GM21447 (cell line): ENCODE results near the gene PLB1.
"Not testable (repeated sequence)": the region's sequence is repeated elsewhere in the genome, so short reads cannot be mapped to it uniquely, and the experiment has no call there.

Experiments
- ATAC-seq: cut with Tn5 transposase; IDR thresholded peaks from one replicate; pipeline ENCODE4 v1.9.1; 2021; ENCODE audit not compliant: unreplicated experiment

Gene PLB1

DNA sequence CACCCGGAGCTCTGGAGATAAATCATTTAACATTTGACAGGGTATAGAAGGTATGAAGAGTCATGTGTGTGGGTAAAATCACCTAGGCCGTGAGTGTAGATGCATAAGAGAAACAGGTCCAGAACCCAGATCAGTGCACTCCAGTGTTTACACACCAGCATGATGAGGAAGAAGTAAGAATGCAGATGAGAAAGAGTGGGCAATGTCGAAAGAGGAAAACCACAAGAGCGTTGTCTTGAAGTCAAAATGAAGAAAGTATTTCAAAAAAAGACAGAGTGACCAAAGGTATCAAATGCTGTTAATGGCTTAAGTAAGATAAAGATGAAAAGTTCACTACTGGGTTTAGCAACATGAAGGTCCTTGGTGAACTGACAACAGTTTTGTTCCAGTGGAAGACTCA lies 32.0 kb upstream of the PLB1 start:
- ATAC-seq, result no peak

DNA sequence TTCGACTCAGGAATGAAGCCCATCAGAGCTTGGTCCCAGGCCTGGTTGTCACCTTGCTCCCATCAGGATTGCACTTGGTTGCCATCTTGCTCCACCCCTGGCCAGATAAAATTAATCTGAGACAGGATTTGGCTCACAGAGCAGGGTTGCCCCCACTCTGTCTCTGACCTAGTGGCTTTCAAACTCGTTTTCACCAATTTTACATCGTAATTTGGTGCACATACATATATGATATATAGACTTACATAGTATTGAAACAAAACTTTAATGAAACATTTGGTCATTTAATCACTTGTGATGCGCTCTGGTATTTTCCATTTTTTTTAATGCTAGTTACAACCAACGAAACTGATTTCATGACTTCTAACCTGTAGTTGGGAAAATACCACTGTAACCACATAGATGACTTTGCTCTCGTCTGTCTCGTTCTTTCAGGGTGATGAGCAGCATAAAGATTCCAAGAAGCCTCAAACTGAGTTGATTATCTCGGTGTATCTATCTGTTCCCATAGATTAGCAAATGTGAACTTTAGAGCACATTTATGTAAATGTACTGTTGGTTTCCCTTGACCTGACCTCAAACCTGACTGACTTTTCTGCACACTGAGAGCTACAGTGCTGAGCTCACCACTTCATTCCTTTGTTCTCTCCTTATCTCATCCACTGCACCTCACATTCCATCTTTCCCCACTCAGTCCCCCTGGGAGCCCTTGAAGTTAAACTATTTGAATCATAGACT lies 30.5 kb upstream of the PLB1 start:
- no peak for ATAC-seq

DNA sequence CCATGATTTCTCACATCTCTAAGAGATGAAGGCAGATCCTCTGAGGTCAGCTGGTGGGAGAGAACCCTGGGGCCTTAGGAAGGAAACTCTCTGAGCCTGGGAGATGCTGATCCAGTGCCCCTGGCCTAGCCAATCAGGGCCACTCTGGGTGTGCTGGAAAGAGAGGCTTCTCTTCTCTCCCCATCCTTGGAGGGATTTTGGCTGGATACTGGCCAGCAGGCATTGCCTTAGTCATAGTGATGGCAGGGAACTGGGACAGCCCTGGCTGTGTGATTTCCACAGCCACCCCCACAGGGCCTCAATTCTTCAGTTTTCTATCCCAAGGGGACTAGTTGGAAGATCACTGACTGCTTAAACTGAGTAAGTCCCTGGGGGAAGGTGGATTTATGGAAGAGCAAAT lies 26.6 kb upstream of the PLB1 start:
- no peak for ATAC-seq

DNA sequence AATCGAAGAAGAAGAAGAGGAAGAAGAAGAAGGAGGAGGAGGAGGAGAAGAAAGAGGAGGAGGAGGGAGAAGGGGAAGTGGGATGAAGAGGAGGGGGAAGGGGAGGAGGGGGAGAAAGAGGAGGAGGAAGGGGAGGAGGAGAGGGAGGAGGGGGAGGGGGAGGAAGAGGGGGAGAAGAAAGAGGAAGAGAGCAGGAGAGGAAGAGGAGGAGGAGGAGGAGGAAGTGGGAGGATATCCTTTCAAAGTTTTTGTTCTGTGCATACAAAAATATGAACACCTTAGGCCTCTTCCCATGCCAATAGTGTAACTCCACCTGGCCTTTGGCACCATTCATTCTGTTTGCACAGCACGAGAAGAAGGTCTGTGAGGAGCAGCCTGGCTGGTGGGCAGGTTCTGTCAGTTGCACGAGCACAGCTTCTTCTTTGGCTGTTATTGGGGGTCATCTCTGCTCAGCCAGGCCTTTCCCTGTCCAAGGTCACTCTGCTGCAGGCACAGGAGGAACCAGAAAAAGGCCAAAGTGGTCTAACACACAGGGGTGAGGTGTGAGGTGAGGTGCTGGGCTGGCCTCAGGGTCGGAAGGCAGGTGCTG lies 25.8 kb upstream of the PLB1 start:
- no peak for ATAC-seq

DNA sequence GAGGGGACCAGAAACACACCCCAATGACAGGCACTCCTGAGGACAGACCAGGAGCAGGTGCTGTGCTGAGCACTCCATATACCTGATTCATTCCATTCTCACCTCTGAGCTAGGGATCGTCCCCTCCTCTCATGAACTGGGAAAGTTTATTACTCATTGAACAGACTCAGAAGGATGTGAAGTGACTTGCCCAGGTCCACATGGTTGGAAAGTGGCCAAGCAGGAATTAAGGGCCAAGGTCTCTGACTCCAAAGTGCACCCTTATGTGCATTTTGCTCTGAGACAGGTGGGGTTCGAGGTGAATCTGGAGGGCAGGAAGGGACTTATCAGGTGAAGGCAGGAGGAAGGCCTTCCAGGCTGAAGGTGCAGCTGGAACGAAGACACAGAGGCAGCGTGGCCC lies 25.1 kb upstream of the PLB1 start:
- ATAC-seq, result no peak

DNA sequence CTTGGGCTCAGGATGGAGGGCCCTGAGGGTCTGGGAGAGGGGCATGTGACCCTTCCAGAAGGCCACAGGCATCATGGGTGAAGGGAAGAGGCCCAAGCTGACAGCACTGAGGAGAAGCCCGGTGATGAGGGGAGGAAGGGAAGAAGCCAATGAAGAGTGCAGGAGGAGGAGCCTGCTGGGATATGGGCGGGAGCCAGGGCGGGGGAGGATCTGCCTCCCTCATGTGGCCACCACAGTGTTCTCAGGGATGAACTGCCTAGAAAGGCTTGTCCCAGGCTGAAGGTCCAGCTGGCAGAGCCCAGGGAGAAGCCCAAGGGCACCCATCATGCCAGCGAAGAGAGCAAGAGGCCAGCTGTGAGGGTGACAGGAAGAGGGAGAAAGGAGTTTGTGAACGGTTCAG lies 24.6 kb upstream of the PLB1 start:
- ATAC-seq, result no peak

DNA sequence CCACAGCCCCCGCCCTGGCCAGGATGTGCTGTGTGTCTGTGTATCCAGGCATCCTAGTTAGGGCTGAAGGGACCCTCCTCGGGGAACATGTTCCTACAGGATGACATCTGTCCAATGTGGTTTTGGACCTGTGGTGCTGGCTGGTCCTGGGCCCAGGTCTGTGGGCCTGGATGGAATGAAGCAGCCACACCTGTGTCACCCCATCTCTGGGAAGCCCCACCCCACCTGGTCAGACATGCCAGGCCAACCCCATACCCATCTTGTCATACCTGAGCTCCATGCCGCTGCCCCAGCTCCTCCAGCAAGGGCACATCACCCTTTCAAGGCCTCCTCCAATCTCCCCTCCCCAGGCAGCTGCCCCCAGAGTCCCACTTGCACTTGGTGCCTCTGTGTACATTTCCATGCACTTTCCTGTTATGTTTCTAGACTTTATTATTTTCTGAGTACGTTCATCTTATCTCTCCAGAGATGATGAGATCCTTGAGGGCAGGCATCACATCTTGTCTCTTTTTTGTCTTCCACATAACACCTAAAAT lies 24.1 kb upstream of the PLB1 start:
- ATAC-seq, result no peak

DNA sequence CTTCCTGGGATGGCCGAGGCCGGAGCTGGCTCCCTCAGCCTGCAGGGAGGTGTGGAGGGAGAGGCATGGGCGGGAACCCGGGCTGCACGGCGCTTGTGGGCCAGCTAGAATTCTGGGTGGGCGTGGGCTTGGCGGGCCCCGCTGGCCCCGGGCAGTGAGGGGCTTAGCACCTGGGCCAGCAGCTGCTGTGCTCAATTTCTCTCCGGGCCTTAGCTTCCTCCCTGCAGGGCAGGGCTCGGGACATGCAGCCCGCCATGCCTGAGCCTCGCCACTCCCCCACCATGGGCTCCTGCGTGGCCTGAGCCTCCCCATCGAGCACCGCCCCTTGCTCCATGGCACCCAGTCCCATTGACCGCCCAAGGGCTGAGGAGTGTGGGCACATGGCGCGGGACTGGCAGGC lies 23.2 kb upstream of the PLB1 start:
- ATAC-seq, result not testable (repeated sequence)

DNA sequence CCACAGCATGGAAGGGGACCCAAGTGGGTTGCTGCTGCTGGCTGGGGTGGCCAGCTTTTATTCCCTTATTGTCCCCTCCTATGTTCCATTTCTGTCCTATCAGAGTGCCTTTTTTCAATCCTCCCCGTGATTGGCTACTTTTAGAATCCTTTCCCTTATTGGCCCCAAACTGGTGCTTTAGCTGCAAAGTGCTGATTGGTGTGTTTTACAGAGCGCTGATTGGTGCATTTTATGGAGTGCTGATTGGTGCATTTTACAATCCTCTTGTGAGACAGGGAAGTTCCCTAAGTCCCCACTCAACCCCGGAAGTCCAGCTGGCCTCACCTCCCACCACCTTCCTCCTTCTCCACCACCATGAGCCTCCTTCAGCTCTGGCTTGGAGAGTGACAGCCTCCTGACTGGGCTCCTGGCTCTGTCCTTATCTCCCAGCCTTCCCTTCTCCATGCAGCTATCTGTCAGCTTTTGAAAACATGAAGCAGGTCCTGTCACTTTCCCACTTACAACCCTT lies 20.7 kb upstream of the PLB1 start:
- ATAC-seq, result no peak

DNA sequence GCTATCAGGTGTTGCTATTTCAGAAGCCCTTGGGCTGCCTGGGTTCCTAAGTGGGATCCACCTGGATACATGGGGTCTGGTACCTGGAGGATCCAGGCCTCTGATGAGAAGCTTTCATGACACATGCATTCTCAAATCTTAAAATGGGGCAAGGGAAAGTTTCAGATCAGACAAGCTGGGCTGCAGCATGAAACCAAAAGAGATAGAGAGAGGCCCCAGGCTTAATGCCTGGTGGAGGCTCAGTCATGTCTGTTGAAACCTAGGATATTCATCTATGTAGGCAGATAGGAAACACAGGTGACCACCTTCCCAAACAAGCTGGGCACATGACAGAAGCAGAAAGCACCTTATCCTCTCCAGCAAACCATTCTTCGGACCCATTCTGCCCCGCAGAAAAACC lies 18.8 kb upstream of the PLB1 start:
- no peak for ATAC-seq

DNA sequence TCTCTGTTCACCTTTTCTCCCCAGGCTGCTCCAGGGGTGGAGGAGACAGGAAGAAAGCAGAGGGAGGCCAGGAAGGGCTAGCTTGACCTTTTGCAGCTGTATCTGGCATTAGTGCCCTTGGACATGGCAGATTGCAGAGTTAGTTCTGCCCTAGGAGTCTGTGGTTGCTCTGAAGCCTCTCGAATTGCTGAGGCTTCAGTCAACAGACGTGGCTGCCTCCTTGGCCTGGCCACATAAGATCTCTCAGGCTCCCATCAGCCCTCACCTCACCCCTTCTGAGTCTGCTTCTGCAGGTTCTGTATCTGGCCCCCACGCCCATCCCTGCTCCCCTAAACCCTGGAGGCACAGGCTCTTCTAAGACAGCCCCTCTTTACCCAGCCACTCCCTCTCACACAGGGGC lies 18.2 kb upstream of the PLB1 start:
- ATAC-seq, result no peak

DNA sequence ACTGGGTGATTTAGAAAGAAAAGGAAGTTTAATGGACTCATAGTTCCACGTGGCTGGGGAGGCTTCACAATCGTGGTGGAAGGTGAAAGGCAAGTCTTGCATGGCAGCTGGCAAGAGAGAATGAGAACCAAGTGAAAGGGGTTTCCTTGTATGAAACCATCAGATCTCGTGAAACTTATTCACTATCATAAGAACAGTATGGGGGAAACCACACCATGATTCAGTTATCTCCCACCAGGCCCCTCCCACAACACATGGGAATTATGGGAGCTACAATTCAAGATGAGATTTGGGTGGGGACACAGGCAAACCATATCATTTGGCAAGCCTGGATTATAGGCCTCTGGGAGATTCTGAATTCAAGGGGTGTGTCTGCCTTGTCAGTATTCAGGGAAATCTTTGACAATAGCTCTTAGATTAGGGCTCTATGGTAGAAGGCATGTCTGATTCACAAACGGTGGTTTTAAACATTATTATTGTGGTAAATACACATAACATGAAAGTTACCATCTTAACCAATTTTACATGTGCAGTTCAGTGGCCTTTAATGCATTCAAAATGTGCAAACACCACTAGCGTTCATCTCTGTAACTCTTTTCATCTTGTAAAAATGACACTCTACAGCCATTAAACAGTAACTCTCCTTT lies 15.3 kb upstream of the PLB1 start:
- no peak for ATAC-seq

DNA sequence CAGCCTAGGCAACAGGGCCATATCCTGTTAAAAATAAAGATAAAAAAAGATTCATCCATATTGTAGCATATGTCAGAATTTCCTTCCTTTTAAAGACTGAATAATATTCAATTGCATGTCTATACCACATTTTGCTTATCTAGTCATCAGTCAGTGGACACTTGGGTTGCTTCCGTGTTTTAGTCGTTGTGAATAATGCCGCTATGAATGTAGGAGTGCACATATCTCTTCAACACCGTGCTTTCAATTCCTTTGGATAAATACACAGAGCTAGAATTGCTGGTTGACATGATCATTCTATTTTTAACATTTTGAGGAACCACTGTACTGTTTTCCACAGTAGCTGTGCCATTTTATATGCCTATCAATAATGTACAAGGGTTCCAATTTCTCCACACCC lies 14.0 kb upstream of the PLB1 start:
- ATAC-seq, result no peak

DNA sequence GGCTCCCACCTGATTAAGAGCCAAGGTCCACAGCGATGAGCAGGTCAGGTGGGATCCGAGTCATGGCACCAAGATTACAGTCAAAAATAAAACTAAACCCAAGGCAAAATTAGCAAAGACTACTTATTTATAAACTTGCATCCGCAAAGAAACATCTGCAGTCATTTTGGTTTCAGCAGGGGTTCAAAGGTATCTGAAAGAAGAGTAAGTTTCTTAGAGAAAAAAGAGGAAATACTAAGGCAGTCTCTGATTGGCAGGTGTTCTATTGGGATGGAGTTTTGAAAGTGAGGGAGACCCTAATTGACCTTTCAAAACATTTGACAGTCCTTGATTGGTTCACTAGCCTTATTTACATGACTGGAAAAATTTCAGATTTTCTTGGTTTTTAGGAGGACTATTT lies 11.0 kb upstream of the PLB1 start:
- ATAC-seq, result no peak

DNA sequence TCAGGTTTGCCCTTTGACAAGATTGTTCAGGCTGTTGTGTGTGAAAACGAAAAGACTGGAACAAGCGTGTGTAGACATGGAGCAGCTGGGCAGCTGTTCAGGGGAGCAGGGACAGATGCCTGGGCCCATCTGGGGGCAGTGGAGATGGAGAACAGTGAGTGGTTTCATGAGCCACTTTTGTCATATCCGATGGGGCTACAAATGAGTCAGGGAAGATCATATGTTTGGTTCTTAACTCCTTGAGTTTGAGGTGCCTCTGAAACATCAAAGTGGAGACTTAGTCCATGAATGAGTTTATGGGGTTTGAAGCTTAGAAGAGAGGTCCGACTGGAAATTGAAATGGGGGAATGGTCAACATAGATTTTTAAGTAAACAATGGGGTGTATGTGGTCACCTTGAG lies 9.3 kb upstream of the PLB1 start:
- ATAC-seq, result no peak

DNA sequence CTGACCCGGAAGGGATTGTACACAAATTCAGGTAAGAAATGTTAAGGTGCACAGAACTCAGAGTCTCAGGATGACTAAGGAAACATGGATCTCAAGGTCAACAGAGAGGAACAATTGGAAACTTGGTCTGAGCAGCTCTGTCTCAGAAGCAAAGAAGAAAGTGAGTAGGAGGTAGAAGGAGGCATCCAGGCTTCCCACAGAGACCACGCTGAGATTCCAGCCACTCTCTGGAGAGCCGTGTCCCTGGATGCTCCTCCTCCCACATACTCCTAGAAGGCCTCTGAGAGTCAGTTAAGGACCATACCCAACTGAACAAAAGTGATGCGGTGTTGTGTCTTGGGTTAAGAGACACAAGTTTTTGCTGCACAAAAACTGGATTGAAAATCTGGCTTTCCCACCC lies 8.6 kb upstream of the PLB1 start:
- no peak for ATAC-seq

DNA sequence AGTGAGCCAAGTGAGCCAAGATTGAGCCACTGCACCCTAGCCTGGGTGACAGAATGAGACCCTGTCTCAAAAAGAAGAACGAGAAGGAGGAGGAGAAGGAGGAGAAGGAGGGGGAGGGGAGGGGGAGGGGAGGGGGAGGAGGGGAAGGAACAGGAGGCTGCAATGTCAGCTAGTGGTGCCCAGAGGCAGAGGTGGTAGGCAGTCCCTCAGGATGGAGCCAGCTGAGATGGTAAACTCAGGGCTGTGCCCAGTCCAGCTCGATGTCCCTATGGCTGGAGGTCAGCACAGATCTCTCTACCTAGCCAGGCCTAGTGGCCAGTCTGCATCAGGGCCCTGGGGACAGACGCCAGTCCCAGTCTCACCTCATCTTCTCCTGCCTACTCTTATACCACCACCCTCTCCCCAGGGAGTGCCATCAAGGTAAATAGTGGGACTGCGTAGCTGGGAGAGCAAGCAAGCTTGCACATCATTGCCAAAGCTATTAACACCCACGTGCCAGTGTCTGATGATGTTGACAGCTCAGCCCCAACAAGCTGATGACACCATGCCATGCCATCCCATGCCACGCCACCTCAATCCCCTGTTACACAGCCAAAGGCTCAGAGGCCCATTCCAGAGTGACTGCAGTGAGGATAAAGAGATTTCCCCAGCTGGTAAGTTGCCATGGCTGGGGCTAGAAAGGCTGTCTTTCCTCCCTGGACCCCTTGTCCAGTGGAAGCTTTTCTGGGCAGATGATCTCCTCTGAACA lies 7.6 kb upstream of the PLB1 start:
- ATAC-seq, result no peak

DNA sequence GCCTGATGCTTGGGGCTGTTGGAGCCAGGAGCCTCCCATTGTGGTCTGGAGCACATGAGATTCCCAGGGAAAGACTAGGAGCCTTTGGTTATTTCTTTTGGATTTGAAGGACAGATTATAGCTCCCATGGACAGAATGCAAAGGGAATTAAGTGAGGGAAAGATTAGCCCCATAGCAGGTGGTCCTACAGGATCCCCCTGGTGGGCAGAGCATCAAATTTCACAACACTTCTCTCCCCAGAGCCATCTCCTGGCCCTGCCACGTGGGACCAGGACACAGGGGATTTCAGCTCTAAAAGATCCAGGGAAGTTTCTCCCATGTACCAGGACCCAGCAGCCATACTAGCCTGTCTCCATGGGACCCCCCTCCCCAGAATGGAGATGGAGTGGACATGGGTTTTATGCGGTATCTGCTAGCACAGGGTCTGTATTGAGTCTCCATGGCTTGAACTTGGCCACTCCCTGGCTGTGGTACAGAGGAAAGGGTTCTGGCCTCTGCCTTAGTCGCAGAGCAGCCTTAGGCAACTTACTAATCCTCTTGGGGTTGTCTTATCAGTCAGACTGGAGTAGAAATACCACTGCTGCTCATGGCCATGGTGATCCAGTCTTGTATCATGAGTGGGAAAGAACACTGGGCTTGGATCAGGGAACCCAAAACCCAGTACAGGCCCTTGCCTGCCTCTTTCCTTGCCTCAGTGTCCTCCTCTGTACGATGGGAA lies 6.8 kb upstream of the PLB1 start:
- ATAC-seq, result no peak

DNA sequence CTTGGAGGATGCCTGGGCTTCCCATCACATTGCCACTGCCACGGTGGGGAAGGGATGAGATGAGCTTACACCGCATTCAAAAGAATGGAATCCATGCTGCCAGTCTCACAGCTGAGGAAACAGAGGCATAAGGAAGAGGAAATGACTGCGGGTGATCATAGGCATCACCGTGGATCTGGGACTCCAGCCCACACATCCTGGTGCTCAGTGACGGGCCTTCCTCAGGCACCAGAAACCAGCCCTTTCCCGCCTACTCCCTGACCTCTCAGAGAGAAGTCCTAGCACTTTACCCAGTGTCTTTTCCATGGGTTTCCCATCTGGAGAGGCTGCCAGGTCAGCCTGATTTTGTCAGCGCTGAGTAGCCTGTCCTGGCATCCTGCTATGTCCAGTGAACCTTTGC lies 5.3 kb upstream of the PLB1 start:
- no peak for ATAC-seq

DNA sequence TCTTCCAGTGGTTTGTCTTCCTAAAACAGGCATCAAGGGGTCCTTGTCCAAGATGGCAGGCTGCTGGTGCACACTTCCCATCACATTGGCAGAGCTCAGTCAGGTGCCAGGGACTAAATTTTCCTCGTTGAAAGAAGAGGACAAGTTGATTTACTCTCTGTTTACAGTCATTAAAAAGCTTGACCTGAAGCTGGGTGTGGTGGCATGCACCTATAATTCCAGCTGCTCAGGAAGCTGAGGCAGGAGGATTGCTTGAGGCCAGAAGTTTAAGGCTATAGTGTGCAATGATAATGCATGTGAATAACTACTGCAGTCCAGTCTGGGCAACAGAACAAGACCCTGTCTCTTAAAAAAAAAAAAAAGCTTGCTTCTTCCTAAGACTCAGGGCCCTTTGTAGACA lies 3.6 kb upstream of the PLB1 start:
- no peak for ATAC-seq

DNA sequence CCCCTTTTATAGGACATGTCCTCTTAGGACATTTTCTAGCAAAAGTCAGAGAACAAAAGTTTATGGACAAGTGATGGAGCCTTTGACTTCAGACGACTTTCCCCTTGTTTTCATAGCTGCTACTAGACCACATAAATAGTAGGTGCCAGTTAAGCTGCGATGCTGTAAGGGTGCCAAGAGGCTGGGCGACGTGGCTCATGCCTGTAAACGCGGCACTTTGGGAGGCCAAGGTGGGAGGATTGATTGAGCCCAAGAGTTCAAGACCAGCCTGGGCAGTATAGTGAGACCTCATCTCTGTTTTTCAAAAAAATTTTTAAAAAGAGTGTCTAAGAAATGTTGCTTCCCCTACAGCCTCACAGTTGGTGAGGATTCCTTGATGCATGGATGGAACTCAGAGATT lies 2.2 kb upstream of the PLB1 start:
- ATAC-seq, result no peak
